Fibroblast of lung (primary cell): ENCODE data around the gene OR5L2. TPM values are rescaled to one million over a fixed set of nuclear protein-coding genes. Genes with fewer than 3 reads are reported as not detected.
"Not testable (repeated sequence)": the region's sequence is repeated elsewhere in the genome, so short reads cannot be mapped to it uniquely, and the experiment has no call there.

Experiments used
- DNase-seq, 2 donors: peaks; one replicate each; pipeline versions ENCODE4 v3.0.0 to v3.0.0-alpha.2; 2010; ENCODE audit warnings: low read depth in 2 of 2
- H2AFZ ChIP-seq: 2 replicates; pipeline ENCODE4 v1.5.1; 2012; ENCODE audit warnings: low read length, control low read depth, inconsistent platforms
- H3K27ac ChIP-seq: 2 replicates; pipeline ENCODE4 v1.5.1; 2011; ENCODE audit warnings: low read length, control low read depth; ENCODE audit not compliant: insufficient read depth
- H3K27me3 ChIP-seq: 2 replicates; pipeline ENCODE4 v1.5.1; 2011; ENCODE audit warnings: mild to moderate bottlenecking, low read length; ENCODE audit not compliant: control insufficient read depth, insufficient read depth
- H3K36me3 ChIP-seq: 2 replicates; pipeline ENCODE4 v1.5.1; 2011; ENCODE audit warnings: low read length; ENCODE audit not compliant: control insufficient read depth, insufficient read depth
- H3K4me1 ChIP-seq: 2 replicates; pipeline ENCODE4 v1.5.1; 2011; ENCODE audit warnings: low read length; ENCODE audit not compliant: control insufficient read depth, insufficient read depth; ENCODE audit errors: extremely low read depth
- H3K4me2 ChIP-seq: 2 replicates; pipeline ENCODE4 v1.5.1; 2011; ENCODE audit warnings: low read length, control low read depth; ENCODE audit not compliant: insufficient read depth; ENCODE audit errors: extremely low read depth
- H3K4me3 ChIP-seq, 4 experiments: fragments of 200-600 bp in 1 of 4; sonication (generic) in 1 of 4; replicated peaks in 1 of 4; 2 replicates each; pipeline ENCODE4 v1.5.1; 2011 to 2016; ENCODE audit warnings: low read length in 4 of 4, low read depth in 3 of 4, mild to moderate bottlenecking in 3 of 4, control low read depth in 2 of 4, inconsistent platforms in 1 of 4, mixed read lengths in 1 of 4; ENCODE audit not compliant: insufficient read depth in 1 of 4; ENCODE audit errors: control extremely low read depth in 1 of 4
- H3K79me2 ChIP-seq: 2 replicates; pipeline ENCODE4 v1.5.1; 2012; ENCODE audit warnings: mild to moderate bottlenecking, low read length, inconsistent platforms; ENCODE audit not compliant: control insufficient read depth, insufficient read depth
- H3K9ac ChIP-seq: 2 replicates; pipeline ENCODE4 v1.5.1; 2011; ENCODE audit warnings: mild to moderate bottlenecking, low read length, control low read depth; ENCODE audit not compliant: insufficient read depth
- H3K9me3 ChIP-seq: 2 replicates; pipeline ENCODE4 v1.5.1; 2012; ENCODE audit warnings: low read depth, low read length; ENCODE audit not compliant: control insufficient read depth, insufficient read depth
- H4K20me1 ChIP-seq: 2 replicates; pipeline ENCODE4 v1.5.1; 2011; ENCODE audit warnings: low read length; ENCODE audit not compliant: control insufficient read depth, insufficient read depth; ENCODE audit errors: extremely low read depth
- polyA plus RNA-seq, 2 donors: library from polyadenylated mRNA; depleted of rRNA in 1 of 2; stranded (reverse) in 1 of 2; unstranded in 1 of 2; fragments of >200 nt; gene quantifications; 2 replicates each; pipeline ENCODE4 v1.2.1, GENCODE V29; 2011 to 2012; ENCODE audit warnings: missing spikeins in 1 of 2
- total RNA-seq: library from RNA; depleted of rRNA; stranded (reverse); fragments of >200 nt; gene quantifications from 2 replicates; pipeline ENCODE4 v1.2.1, GENCODE V29; 2014

Gene OR5L2
- total and polyA plus RNA-seq, 2 donors (not counting 1 experiment from before 2014, with no cell fraction given) = not detected

- not testable (repeated sequence) for H3K9me3 ChIP-seq, H3K4me3 ChIP-seq, H3K79me2 ChIP-seq, H3K9ac ChIP-seq, H2AFZ ChIP-seq, H4K20me1 ChIP-seq, DNase-seq, H3K27ac ChIP-seq, H3K27me3 ChIP-seq, H3K36me3 ChIP-seq, H3K4me2 ChIP-seq, H3K4me1 ChIP-seq
Measured at GRCh38 chr11:55873146-55873545, 46.1 kb downstream of the OR5L2 start.

Other genes starting within 250 kb of the OR5L2 start
- not detected in 2 replicates for gene OR4C11, start 219.6 kb upstream of the OR5L2 start, total RNA-seq
- not detected in 2 replicates for gene OR4C11, start 219.6 kb upstream of the OR5L2 start, polyA plus RNA-seq
- not detected in 2 replicates for gene OR4P4, start 192.1 kb upstream of the OR5L2 start, total RNA-seq
- not detected in 2 replicates for gene OR4P4, start 192.1 kb upstream of the OR5L2 start, polyA plus RNA-seq
- gene OR4S2, start 178.9 kb upstream of the OR5L2 start, total RNA-seq = not detected in 2 replicates
- not detected in 2 replicates for gene OR4S2, start 178.9 kb upstream of the OR5L2 start, polyA plus RNA-seq
- not detected in 2 replicates for gene OR4C6, start 165.0 kb upstream of the OR5L2 start, total RNA-seq
- not detected in 2 replicates for gene OR4C6, start 165.0 kb upstream of the OR5L2 start, polyA plus RNA-seq
- gene OR5D13, start 53.8 kb upstream of the OR5L2 start, total RNA-seq = not detected in 2 replicates
- not detected in 2 replicates for gene OR5D13, start 53.8 kb upstream of the OR5L2 start, polyA plus RNA-seq
- gene OR5D14, start 31.7 kb upstream of the OR5L2 start, total RNA-seq = not detected in 2 replicates
- not detected in 2 replicates for gene OR5D14, start 31.7 kb upstream of the OR5L2 start, polyA plus RNA-seq
- not detected in 2 replicates for gene OR5L1, start 15.9 kb upstream of the OR5L2 start, total RNA-seq
- gene OR5L1, start 15.9 kb upstream of the OR5L2 start, polyA plus RNA-seq = not detected in 2 replicates
- not detected in 2 replicates for gene OR5D18, start 7.6 kb upstream of the OR5L2 start, total RNA-seq
- not detected in 2 replicates for gene OR5D18, start 7.6 kb upstream of the OR5L2 start, polyA plus RNA-seq
- not detected in 2 replicates for gene OR5D16, start 11.5 kb downstream of the OR5L2 start, total RNA-seq
- gene OR5D16, start 11.5 kb downstream of the OR5L2 start, polyA plus RNA-seq = not detected in 2 replicates
- gene TRIM51, start 56.1 kb downstream of the OR5L2 start, total RNA-seq = not detected in 2 replicates
- gene TRIM51, start 56.1 kb downstream of the OR5L2 start, polyA plus RNA-seq = not detected in 2 replicates
- not detected in 2 replicates for gene OR5W2, start 87.4 kb downstream of the OR5L2 start, total RNA-seq
- not detected in 2 replicates for gene OR5W2, start 87.4 kb downstream of the OR5L2 start, polyA plus RNA-seq
- gene OR5I1, start 109.2 kb downstream of the OR5L2 start, total RNA-seq = not detected in 2 replicates
- not detected in 2 replicates for gene OR5I1, start 109.2 kb downstream of the OR5L2 start, polyA plus RNA-seq
- not detected in 2 replicates for gene OR10AG1, start 142.7 kb downstream of the OR5L2 start, total RNA-seq
- not detected in 2 replicates for gene OR10AG1, start 142.7 kb downstream of the OR5L2 start, polyA plus RNA-seq
- gene OR5F1, start 167.4 kb downstream of the OR5L2 start, total RNA-seq = not detected in 2 replicates
- gene OR5F1, start 167.4 kb downstream of the OR5L2 start, polyA plus RNA-seq = not detected in 2 replicates
- gene OR5AS1, start 200.4 kb downstream of the OR5L2 start, total RNA-seq = not detected in 2 replicates
- gene OR5AS1, start 200.4 kb downstream of the OR5L2 start, polyA plus RNA-seq = not detected in 2 replicates